ENCODE measurements around the gene MYH10.

MYH10 gene

GRCh38 chr17:8436169-8436843 lies 194.2 kb downstream of the MYH10 start:
- peak; percentile 63 for DNase-seq

GRCh38 chr17:8435245-8436168 lies 195.0 kb downstream of the MYH10 start, which contains the start of gene NDEL1:
TSS of gene NDEL1 (plus strand) at chr17:8435884. CDS start at chr17:8444272, 8,388 bp downstream.
- peak; percentile 98 for DNase-seq

- DNase-seq = no peak
Observed at GRCh38 chr17:8430966-8431365, 199.6 kb downstream of the MYH10 start.

- DNase-seq = no peak
Observed at GRCh38 chr17:8426802-8427201, 203.7 kb downstream of the MYH10 start.

- no peak for DNase-seq
Observed at GRCh38 chr17:8426094-8426720, 204.3 kb downstream of the MYH10 start.

All from activated CD4-positive, alpha-beta T cell treated with anti-CD3 and anti-CD28 coated beads, Interleukin-2, amount 50 U/mL, for 16 hours (primary cell).